SW480 (cell line): Measurements from ENCODE around the gene ZYG11B.
"Not testable (repeated sequence)": the region's sequence is repeated elsewhere in the genome, so short reads cannot be mapped to it uniquely, and the experiment has no call there.

ENCODE experiments used
- DNase-seq: peaks from one replicate; pipeline ENCODE4 v3.0.0-alpha.2; 2016; ENCODE audit warnings: low spot score

The ZYG11B gene

DNA sequence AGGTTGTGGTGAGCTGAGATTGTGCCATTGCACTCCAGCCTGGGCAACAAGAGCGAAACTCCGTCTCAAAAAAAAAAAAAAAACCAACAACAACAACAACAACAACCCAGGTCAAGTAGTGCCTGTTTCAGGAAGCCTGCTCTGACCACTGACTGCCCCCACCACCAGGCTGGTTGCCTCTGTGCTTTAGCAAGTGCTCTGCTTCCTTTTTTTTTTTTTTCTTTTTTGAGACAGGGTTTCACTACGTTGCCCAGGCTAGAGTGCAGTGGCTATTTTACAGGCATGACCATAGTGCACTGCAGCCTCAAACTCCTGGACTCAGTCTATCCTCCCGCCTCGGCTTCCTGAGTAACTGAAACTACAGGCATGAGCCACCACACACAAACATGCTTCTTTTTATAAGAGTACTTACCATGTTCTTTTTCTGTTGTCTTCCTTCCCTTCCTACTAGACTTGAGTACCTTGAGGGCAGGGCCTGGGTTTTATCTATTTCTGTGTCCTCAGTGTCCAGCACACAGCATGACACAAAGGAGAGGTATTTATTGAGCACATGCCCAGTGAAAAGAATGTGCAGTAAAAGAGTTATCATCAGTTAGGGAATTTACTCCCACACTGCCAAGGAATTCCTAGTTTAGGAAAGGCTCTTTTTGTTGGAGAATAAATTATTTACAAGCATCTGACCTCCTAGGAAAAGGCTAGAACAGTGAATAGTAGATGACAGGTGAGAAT is 18.2 kb upstream of the ZYG11B start:
- peak; percentile 27 for DNase-seq

DNA sequence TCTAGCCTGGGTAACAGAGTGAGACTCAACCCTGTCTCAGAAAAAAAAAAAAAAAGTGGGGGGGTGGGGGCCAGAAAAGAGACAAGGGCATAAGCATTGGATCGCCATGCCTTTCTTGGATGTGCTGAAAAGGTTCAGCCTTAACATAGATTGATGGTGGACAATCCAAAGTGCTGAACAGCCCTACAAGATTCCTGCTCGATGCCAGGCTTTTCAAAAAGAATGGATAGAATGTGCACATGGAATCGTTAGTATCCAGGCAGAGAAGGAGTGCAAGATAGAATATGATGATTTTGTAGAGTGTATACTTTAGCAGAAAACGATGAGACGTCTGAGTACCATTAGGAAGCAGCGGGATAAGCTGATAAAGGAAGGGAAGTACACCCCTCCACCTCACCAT is 17.2 kb upstream of the ZYG11B start:
- no peak for DNase-seq

DNA sequence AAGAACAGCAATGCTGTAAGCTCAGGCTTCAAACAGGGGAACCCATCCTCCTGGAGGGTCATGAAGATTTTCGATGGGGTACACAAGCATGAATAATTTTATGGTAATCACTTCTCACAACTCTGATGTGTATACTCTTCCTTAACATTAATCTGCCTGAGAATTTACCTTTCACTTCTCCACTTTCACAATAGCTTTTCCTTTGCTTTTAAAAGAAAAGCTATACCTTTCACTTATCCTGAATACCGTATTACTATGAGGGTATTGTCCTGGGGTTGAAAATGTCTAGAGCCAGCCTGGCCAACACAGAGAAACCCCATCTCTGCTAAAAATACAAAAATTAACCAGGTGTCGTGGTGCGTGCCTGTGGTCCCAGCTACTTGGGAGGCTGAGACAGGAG is 12.7 kb upstream of the ZYG11B start:
- DNase-seq = no peak

DNA sequence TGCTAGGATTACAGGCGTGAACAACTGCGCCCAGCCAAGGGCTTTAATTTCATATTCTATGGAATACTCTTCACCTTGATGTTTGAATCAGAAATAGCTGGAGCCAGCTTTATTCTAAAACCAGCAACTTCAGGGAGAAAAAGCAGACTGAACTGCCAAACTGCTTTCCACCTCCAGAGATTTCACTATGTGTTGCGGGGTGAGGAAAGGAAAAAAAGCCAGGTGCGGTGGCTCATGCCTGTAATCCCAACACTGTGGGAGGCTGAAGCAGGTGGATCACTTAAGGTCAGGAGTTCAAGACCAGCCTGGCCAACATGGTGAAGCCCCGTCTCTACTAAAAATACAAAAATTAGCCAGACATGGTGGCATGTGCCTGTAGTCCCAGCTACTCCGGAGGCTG is 11.0 kb upstream of the ZYG11B start:
- DNase-seq = not testable (repeated sequence)

DNA sequence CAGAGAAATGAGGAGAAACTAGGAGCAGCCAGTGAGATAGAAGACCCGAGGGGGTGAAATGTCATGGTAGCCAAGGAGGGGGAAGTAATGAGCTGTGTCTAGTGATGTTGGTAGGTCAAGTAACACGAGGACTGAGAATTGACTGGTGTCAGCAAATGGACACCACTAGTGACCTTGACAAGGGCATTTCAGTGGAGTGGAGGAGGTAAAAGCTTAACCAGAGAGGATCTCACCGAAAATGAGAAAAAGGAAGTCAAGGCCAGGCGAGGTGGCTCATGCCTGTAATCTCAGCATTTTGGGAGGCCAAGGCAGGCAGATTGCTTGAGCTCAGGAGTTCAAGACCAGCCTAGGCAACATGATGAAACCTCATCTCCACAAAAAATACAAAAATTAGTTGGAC is 3.0 kb upstream of the ZYG11B start:
- no peak for DNase-seq

DNA sequence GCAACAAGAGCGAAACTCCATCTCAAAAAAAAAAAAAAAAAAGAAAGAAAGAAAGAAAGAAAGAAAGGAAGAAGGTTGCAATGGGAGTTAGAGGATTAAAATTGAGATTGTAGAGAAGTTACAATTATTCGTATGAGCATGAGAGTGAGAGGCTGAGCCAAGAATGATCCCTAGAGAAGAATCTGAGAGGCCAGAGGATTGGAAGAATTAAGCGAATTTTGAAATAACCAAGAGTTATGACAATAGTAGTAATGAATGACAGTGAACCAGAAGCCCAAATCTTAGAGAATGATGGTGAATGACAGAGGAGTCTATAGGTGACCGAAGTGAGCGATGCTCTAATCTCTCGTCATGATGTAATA is 369 bp upstream of the ZYG11B start:
- DNase-seq = no peak

DNA sequence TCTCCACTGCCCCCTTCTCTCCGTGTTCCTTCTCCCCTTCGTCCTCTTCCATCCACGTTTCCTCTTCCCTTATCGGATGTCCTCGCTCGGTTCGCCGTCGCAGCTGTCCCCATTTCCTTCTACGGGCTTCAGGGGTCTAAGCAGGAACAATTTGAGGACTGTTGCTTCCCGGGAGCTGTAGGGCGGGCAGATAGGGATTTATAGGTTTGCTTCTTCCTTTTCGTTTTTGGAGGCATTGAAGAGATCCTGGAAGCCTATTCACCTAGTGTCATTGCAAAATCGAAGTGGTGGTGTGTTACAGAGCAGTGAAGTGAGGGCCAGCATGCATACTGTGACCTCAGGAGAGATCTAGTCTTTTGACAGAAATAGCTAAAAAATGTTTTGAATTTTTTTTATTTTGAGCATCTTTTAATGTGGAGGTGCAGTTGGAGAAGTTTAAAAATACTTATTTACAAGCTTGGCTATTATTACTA is 897 bp downstream of the ZYG11B start:
- no peak for DNase-seq

DNA sequence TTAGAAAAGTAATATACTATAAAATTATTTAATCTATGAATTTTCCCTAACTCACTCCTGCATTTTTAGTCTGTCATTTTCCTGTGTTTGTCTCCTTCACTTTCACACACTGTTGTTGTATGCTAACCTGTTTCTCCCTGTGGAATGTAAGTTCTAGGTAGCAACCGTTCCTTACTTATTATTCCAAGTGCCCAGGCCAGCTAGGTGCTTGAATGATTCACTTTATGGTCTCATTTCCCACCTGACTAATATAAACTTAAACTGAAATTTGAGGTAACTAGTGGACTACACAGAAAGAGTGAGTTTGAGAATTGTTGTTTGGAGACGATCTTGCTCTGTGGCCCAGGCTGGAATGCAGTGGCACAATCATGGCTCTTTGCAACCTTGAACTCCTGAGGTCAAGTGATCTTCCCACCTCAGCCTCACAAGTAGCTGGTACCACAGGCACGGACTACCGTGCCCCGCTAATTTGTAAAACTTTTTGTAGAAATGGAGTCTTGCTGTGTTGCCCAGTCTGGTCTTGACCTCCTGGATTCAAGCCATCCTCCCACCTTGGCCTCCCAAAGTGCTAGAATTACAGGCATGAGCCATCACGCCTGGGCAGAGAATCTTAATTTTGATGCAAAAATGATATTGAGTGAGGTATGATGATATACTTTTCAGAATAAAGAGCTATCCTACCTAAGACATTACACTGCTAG is 1.9 kb downstream of the ZYG11B start:
- DNase-seq = no peak

DNA sequence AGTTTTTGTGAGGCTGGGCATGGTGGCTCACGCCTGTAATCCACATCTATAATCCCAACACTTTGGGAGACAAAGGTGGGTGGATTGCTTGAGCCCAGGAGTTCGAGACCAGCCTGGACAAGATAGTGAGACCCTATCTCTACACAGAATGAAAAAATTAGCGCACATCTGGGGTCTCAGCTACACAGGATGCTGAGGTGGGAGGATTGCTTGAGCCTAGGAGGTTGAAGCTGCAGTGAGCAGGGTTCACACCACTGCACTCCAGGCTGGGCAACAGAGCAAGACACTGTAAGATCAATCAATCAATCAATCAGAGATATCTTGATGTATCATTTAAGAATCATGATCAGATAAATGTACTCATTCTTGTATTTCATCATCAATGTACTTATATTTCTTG is 7.1 kb downstream of the ZYG11B start:
- no peak for DNase-seq

DNA sequence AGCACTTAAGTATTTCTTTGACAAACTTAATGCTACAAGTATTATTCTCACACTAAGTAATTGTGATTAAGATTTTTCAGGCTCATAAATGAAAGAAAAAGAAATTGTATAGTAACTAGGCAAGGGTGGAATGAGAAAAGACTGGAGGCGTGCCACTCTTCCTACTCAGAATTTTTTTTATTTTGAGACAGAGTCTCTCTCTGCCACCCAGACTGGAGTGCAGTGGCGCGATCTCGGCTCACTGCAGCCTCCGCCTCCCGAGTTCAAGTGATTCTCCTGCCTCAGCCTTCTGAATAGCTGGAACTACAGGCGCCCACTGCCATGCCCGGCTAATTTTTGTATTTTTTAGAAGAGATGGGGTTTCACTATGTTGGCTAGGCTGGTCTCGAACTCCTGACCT is 9.1 kb downstream of the ZYG11B start:
- not testable (repeated sequence) for DNase-seq

DNA sequence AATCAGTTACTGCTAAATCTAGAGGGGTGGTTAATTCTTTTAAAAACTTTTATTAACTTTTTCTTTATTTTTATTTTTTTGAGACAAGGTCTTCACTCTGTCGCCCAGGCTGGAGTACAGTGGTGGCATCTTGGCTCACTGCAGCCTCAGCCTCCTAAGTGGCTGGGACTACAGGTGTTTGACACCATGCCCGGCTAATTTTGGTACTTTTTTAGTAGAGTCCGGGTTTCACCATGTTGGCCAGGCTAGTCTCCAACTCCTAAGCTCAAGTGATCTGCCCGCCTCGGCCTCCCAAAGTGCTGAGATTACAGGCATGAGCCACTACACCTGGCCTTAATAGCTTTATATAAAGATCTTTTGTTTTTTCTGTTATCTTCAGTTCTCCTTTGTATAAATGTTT is 11.9 kb downstream of the ZYG11B start:
- DNase-seq = no peak

DNA sequence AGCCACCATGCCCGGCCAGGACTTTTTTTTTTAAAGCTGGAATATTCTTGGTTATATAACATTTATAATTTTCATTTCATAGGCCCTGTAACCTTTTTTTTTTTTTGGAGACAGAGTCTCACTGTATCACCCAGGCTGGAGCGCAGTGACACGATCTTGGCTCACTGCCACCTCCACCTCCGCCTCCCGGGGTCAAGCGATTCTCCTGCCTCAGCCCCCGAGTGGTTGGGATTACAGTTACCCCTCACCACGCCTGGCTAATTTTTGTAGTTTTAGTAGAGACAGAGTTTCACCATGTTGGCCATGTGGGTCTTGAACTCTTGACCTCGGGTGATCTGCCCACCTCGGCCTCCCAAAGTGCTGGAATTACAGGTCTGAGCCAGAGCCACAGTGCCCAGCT is 12.6 kb downstream of the ZYG11B start:
- DNase-seq = no peak

DNA sequence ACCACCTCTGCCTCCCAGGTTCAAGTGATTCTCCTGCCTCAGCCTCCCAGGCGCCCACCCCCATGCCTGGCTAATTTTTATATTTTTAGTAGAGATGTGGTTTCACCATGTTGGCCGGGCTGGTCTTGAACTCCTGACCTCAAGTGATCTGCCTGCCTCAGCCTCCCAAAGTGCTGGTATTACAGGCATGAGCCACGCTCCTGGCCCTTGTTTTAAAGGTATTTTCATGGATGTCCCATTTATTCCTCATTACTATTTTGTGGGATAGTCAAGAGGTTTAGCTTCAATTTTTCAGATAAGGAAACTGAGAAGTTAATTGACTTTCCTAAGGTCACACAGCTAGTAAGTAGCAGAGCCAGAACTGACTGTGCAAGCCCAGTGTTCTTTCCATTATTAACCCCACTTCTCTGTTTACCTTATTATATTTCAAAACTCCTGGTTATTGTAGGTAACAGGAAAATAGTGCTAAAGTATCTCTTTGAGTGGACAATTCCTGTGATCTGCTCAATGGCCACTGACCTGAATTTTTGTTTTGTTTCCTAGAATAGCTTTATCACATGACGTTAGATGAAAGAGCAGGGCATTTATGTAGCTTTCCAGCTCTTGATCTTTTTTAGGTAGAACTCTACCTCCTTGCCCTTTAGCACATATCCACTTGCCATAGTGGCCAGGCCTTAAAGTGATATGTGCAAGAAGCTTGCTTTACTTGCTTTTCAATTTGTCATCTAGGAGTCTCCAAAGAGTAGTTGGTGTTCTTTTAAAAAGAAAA is 13.6 kb downstream of the ZYG11B start:
- no peak for DNase-seq

DNA sequence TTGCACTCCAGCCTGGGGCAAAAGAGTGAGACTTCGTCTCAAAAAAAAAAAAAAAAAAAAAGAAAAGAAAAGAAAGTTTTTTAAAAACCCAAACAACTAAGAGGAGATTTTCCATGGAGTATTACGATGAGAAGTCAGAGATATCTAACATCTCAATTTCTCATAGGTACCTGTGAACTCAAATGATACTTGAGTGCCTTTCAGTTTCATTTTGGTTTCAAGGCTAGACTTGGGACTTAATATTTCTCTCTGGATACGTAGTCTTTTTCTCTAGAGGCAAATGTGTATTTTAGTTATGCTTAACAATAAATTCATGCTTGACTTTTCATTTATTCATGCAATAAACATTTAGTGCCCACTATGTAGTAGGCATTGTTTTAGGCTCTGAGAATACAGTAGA is 15.0 kb downstream of the ZYG11B start:
- DNase-seq = no peak

DNA sequence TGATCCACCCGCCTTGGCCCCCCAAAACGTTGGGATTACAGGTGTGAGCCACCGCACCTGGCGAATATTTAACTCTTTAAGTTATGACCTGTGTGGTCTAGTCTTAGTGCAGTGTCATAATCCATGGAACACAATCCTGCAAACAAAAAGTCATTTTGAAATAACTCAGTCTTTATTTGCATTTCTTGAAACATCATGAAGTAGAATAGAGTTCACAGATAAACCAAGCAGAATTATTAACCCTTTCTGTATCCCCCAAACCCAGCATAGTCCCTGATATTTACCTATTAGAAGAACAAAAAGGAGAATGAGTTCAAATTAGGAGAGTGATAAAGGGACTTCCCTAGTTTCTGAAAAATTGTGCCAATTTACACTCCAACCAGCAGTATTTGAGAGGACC is 19.9 kb downstream of the ZYG11B start:
- DNase-seq = no peak

DNA sequence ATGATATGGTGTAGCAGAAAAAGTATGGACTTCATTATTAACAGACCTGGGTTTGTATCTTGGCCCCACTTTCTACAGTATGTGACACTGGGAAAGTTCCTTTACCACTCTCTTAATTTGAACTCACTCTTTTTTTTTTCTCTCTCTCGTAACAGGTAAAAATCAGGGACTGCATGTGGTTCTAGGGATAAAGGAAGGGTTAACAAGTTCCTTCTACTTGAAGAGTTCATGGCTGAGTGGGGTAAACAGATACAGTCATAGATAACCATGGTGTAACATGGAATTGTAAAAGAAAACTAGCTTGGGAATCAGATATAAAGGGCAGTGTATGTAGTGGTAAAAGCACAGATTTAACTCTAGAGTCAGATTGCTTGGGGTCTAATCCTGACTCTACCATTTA is 21.2 kb downstream of the ZYG11B start:
- no peak for DNase-seq

DNA sequence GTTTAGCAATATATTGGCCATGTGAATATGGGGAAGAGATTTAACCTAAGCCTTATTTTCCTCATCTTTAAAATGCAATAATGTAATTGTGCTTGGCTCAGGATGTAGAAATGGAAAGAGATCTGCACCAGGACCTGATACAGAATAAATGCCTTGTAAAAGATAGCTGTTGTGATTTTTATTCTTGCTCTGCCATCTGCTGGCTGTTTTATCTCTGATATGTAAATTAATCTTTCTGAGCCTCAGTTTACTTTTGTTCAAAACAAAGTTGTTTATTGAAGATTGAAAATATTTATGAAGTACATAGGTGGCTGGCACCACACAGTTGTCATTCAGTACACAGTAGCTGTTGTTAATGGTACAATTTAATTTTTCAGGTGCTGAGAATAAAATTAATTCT is 21.9 kb downstream of the ZYG11B start:
- DNase-seq = peak; percentile 16

DNA sequence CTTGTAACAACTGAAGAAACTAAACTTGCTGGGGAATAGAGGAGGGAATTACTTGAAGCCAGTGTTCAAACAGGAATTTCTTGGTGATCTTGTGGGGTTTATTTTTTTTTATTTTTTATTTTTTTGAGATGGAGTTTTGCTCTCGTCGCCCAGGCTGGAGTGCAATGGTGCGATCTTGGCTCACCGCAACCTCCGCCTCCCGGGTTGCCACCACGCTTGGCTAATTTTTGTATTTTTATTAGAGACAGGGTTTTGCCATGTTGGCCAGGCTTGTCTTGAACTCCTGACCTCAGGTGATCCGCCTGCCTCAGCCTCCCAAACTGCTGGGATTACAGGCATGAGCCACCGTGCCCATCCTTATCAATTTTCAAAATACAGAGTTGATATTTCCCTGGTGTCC is 23.2 kb downstream of the ZYG11B start:
- not testable (repeated sequence) for DNase-seq

DNA sequence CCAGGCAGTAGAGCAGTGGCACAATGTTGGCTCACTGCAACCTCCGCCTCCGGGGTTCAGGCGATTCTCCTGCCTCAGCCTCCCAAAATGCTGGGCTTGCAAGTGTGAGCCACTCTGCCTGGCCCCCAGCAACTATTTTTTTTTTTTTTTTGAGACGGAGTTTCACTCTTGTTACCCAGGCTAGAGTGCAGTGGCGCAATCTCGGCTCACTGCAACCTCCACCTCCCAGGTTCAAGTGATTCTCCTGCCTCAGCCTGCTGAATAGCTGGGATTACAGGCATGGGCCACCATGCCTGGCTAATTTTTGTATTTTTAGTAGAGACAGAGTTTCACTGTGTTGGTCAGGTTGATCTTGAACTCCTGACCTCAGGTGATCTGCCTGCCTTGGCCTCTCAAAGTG is 23.9 kb downstream of the ZYG11B start:
- DNase-seq = not testable (repeated sequence)

DNA sequence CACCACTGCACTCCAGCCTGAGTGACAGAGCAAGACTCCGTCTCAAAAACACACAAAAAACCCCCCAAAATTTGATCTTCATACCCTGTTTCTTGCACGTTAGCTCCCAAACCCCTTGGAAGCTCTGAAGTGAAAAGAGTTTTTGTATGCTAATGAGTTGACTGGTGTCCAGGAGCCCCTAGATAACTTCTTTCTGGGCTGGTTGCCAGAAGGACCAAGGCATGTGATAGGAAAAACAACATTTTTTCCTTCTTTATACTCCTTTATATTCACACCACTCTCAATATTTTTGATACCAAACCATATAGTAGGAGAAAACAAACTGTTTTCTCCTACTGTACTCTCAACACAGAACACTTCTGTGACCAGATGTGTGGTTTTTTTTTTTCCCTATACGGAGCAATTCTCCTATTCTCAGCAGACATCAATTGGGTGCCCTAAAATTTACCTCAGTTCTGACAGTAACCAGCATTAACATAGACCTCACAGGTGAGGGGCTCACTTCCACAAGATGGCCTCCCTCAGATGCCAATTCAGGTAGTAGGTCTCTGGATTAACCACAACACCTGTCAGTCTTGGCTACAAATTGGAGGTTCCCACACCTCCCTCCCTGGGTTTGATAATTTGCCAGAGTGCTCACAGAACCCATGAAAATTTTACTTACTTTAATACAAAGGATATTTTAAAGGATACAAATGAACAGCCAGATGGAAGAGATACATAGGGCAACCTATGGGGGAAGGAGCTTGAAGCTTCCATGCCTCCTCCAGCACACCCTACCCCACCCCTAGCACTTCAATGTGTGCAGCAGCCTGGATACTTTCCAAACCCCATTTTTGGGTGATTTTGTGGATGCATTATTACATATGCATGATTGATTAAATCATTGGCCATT is 25.6 kb downstream of the ZYG11B start:
- DNase-seq = no peak

DNA sequence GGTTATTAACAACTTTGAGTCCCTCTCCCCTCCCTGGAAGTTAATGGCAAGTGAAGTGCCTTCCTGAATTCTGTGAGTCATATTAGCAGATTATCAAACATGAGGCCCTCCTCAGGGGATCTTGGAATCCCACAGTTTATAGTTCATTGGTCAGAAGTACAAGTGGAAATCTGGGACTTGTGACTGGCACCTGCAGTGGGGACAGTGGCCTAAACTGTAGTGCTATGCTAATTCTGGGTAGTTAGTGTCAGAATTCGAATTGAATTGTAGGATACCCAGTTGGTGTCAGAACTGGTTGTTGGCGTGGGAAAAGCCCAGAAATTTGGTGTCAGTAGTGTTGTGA is 26.2 kb downstream of the ZYG11B start:
- DNase-seq = no peak

DNA sequence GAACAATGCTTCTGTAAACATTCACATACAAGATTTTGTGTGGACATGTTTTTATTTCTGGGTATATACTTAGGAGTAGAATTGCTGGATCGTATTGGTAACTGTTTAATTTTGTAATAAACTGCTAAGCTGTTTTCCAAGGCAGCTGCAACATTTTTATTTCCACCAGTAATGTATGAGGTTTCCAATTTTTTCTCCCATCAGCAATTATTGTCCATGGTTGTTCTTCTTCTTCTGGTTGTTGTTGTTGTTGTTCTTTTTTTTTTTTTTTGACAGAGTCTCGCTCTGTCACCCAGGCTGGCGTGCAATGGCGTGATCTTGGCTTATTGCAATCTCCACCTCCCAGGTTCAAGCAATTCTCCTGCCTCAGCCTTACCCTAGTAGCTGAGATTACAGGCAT is 26.9 kb downstream of the ZYG11B start:
- DNase-seq = no peak
